ENCODE results near the gene RNF34. TPM values are rescaled to one million over a fixed set of nuclear protein-coding genes. Genes with fewer than 3 reads are reported as not detected.

Gene RNF34
- total and polyA plus RNA-seq, 2 of the 13 experiments (the other 11 are each of a cell fraction or from before 2014, with no cell fraction given): 36.8 to 53.2 TPM

DNA sequence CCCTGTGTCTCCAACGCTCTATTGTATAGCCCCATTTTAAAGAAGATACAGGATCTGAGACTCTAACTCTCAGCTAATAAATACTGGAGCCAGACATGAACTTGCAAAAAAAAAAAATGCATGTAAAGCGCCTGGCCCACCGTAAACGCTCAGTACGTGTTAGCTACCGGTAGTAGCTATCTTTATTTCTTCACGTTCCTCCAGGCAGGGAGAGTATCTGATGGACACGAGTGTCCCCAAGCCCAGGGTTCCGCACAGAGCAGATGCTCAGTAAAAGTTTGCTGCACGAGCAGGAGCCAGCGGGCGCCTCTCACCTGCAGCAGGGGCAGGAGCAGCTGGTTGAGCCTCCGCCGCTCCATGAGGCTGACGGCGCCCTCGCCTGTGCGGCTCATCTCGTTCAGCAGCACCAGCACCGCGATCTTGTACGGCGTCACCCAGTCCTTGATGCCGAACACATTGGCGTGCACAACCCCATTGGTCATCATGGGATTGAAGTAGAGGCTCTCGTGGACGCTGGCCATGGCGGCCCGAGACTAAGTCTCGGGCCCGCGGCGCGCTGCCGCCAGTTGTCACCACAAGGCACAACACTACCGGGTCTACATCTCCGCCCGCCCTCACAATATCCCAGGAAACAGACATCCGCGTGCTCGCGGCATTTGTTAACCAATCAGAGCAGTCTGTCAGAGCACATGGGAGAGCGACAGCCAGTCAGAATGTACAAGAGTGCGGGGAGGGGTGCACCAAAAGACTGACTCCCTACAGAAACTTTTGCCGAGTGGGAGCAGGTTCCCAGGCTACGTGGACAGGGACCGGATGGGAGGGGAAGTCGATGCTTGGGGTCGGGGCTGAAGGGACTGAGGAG, 47.9 kb upstream of the RNF34 start, which contains the start of gene ANAPC5 (continued):
- TF ChIP-seq, protein P1, sequence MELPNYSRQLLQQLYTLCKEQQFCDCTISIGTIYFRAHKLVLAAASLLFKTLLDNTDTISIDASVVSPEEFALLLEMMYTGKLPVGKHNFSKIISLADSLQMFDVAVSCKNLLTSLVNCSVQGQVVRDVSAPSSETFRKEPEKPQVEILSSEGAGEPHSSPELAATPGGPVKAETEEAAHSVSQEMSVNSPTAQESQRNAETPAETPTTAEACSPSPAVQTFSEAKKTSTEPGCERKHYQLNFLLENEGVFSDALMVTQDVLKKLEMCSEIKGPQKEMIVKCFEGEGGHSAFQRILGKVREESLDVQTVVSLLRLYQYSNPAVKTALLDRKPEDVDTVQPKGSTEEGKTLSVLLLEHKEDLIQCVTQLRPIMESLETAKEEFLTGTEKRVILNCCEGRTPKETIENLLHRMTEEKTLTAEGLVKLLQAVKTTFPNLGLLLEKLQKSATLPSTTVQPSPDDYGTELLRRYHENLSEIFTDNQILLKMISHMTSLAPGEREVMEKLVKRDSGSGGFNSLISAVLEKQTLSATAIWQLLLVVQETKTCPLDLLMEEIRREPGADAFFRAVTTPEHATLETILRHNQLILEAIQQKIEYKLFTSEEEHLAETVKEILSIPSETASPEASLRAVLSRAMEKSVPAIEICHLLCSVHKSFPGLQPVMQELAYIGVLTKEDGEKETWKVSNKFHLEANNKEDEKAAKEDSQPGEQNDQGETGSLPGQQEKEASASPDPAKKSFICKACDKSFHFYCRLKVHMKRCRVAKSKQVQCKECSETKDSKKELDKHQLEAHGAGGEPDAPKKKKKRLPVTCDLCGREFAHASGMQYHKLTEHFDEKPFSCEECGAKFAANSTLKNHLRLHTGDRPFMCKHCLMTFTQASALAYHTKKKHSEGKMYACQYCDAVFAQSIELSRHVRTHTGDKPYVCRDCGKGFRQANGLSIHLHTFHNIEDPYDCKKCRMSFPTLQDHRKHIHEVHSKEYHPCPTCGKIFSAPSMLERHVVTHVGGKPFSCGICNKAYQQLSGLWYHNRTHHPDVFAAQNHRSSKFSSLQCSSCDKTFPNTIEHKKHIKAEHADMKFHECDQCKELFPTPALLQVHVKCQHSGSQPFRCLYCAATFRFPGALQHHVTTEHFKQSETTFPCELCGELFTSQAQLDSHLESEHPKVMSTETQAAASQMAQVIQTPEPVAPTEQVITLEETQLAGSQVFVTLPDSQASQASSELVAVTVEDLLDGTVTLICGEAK (IDR thresholded peaks at IDR 0.05): peak; percentile 82
- TF ChIP-seq, protein P1 (CRISPR knock-in tag; IDR thresholded peaks at IDR 0.05): no peak
- no peak for TF ChIP-seq PLRG1 (conservative IDR thresholded peaks at IDR 0.05)
- no peak for TF ChIP-seq MBD4 (IDR thresholded peaks at IDR 0.05; ENCODE audit: borderline replicate concordance, low read length)
- peak; percentile 94 for TF ChIP-seq PHF20 (CRISPR knock-in tag; IDR thresholded peaks at IDR 0.05)
- no peak for TF ChIP-seq SNAPC2 (CRISPR knock-in tag; IDR thresholded peaks at IDR 0.05)
- TF ChIP-seq ZBTB42 (CRISPR knock-in tag; IDR thresholded peaks at IDR 0.05): no peak
- TF ChIP-seq FOXO1 (CRISPR knock-in tag; IDR thresholded peaks at IDR 0.05): peak; percentile 43
- TF ChIP-seq, protein P2, sequence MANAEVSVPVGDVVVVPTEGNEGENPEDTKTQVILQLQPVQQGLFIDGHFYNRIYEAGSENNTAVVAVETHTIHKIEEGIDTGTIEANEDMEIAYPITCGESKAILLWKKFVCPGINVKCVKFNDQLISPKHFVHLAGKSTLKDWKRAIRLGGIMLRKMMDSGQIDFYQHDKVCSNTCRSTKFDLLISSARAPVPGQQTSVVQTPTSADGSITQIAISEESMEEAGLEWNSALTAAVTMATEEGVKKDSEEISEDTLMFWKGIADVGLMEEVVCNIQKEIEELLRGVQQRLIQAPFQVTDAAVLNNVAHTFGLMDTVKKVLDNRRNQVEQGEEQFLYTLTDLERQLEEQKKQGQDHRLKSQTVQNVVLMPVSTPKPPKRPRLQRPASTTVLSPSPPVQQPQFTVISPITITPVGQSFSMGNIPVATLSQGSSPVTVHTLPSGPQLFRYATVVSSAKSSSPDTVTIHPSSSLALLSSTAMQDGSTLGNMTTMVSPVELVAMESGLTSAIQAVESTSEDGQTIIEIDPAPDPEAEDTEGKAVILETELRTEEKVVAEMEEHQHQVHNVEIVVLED (CRISPR knock-in tag; IDR thresholded peaks at IDR 0.05; ENCODE audit: borderline replicate concordance): peak; percentile 85
- TF ChIP-seq, protein P3, sequence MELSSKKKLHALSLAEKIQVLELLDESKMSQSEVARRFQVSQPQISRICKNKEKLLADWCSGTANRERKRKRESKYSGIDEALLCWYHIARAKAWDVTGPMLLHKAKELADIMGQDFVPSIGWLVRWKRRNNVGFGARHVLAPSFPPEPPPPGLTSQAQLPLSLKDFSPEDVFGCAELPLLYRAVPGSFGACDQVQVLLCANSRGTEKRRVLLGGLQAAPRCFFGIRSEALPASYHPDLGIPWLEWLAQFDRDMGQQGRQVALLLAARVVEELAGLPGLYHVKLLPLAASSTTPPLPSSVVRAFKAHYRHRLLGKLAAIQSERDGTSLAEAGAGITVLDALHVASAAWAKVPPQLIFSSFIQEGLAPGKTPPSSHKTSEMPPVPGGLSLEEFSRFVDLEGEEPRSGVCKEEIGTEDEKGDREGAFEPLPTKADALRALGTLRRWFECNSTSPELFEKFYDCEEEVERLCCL (CRISPR knock-in tag; IDR thresholded peaks at IDR 0.05; ENCODE audit: borderline replicate concordance): 0 out of 2 replicates have a peak, but pooled peaks have one; percentile 39
- TF ChIP-seq FOXP1 (IDR thresholded peaks at IDR 0.05): 0 out of 2 replicates have a peak, but pooled peaks have one; percentile 5
- 0 out of 2 replicates have a peak, but pooled peaks have one; percentile 37 for TF ChIP-seq FOXP1 (CRISPR knock-in tag; IDR thresholded peaks at IDR 0.05)
- no peak for TF ChIP-seq ZNF260 (CRISPR knock-in tag; IDR thresholded peaks at IDR 0.05; ENCODE audit: borderline replicate concordance, low read depth)
- TF ChIP-seq MYC (CRISPR knock-in tag; IDR thresholded peaks at IDR 0.05; ENCODE audit: borderline replicate concordance): peak; percentile 94
- TF ChIP-seq SMC3 (IDR thresholded peaks at IDR 0.05; ENCODE audit: low read length): no peak
- no peak for TF ChIP-seq ZNF720 (CRISPR knock-in tag; IDR thresholded peaks at IDR 0.05)
- TF ChIP-seq ERF (CRISPR knock-in tag; IDR thresholded peaks at IDR 0.05): peak; percentile 84
- peak; percentile 97 for TF ChIP-seq KMT2A (CRISPR knock-in tag; IDR thresholded peaks at IDR 0.05)
- no peak; the same call in 1 of the 2 replicates for TF ChIP-seq MIER2 (CRISPR knock-in tag; IDR thresholded peaks at IDR 0.05)
